ENCODE results near the gene CDKN1C.

The CDKN1C gene

GRCh38 chr11:2878782-2879181 is 6.8 kb downstream of the CDKN1C start:
- TF ChIP-seq, protein P1, sequence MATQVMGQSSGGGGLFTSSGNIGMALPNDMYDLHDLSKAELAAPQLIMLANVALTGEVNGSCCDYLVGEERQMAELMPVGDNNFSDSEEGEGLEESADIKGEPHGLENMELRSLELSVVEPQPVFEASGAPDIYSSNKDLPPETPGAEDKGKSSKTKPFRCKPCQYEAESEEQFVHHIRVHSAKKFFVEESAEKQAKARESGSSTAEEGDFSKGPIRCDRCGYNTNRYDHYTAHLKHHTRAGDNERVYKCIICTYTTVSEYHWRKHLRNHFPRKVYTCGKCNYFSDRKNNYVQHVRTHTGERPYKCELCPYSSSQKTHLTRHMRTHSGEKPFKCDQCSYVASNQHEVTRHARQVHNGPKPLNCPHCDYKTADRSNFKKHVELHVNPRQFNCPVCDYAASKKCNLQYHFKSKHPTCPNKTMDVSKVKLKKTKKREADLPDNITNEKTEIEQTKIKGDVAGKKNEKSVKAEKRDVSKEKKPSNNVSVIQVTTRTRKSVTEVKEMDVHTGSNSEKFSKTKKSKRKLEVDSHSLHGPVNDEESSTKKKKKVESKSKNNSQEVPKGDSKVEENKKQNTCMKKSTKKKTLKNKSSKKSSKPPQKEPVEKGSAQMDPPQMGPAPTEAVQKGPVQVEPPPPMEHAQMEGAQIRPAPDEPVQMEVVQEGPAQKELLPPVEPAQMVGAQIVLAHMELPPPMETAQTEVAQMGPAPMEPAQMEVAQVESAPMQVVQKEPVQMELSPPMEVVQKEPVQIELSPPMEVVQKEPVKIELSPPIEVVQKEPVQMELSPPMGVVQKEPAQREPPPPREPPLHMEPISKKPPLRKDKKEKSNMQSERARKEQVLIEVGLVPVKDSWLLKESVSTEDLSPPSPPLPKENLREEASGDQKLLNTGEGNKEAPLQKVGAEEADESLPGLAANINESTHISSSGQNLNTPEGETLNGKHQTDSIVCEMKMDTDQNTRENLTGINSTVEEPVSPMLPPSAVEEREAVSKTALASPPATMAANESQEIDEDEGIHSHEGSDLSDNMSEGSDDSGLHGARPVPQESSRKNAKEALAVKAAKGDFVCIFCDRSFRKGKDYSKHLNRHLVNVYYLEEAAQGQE (IDR thresholded peaks at IDR 0.05; ENCODE audit: insufficient read depth in 1 of 2, low read depth in 2 of 2, low read length in 2 of 2), result no peak
- TF ChIP-seq POLR2AphosphoS5 (IDR thresholded peaks at IDR 0.05; ENCODE audit: low read depth, low read length) (no peak), SIN3A (IDR thresholded peaks at IDR 0.05; ENCODE audit: borderline replicate concordance, insufficient read depth, low read length) (no peak), FOXP2 (optimal IDR thresholded peaks at IDR 0.05; ENCODE audit: borderline replicate concordance, extremely low read depth, extremely low read length, insufficient read depth) (no peak), TAF1 (IDR thresholded peaks at IDR 0.05; ENCODE audit: borderline replicate concordance, insufficient read depth, low read length) (no peak)

- TF ChIP-seq SIN3A (IDR thresholded peaks at IDR 0.05; ENCODE audit: borderline replicate concordance, insufficient read depth, low read length) (no peak), TAF1 (IDR thresholded peaks at IDR 0.05; ENCODE audit: borderline replicate concordance, insufficient read depth, low read length) (no peak), POLR2AphosphoS5 (IDR thresholded peaks at IDR 0.05; ENCODE audit: low read depth, low read length) (no peak), FOXP2 (optimal IDR thresholded peaks at IDR 0.05; ENCODE audit: borderline replicate concordance, extremely low read depth, extremely low read length, insufficient read depth) (no peak)
- TF ChIP-seq, protein P1 (IDR thresholded peaks at IDR 0.05; ENCODE audit: insufficient read depth in 1 of 2, low read depth in 2 of 2, low read length in 2 of 2), result no peak
Measured at GRCh38 chr11:2877474-2877873, 8.1 kb downstream of the CDKN1C start.

- no peak for TF ChIP-seq FOXP2 (optimal IDR thresholded peaks at IDR 0.05; ENCODE audit: borderline replicate concordance, extremely low read depth, extremely low read length, insufficient read depth)
- TF ChIP-seq, protein P1 (IDR thresholded peaks at IDR 0.05; ENCODE audit: insufficient read depth in 1 of 2, low read depth in 2 of 2, low read length in 2 of 2), result no peak
- no peak for TF ChIP-seq SIN3A (IDR thresholded peaks at IDR 0.05; ENCODE audit: borderline replicate concordance, insufficient read depth, low read length)
- no peak for TF ChIP-seq TAF1 (IDR thresholded peaks at IDR 0.05; ENCODE audit: borderline replicate concordance, insufficient read depth, low read length)
- TF ChIP-seq POLR2AphosphoS5 (IDR thresholded peaks at IDR 0.05; ENCODE audit: low read depth, low read length), result no peak
Measured at GRCh38 chr11:2874963-2875362, 10.6 kb downstream of the CDKN1C start.

DNA sequence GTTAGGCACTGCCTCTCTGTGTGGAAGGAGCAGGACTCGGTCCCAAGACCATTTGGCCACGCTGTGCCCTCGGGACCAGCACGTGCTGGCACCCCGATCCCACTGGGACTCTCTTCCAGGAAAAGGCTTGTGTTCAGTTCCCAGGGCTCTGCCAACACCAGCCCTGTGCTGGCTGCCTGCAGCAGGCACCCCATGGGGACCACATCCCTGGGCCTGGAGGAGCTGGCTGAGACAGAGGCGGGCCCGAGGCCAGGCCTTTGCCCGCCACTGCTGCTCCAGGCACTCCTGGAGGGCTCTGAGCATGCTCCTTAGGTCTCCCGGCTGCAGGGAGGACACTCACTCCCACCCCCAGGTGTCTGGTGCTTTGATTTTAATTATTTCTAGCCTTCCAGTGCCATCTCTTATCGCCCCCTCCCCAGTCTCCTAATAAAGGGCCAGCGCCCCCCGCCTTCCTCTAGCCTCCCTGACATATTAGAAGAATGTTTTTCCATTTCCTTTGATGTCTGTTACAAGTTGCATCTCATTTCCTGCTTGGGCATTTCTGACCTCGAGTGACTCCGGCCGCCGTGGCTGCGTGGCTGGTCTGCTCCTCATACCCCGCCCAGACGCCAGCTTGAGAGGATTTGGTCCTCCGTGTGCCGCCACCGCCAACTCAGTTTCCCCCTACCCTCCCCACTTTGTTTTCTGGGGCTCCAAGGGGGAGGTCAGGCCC is 14.4 kb downstream of the CDKN1C start:
- no peak for TF ChIP-seq POLR2AphosphoS5 (IDR thresholded peaks at IDR 0.05; ENCODE audit: low read depth, low read length)
- TF ChIP-seq, protein P1 (IDR thresholded peaks at IDR 0.05; ENCODE audit: insufficient read depth in 1 of 2, low read depth in 2 of 2, low read length in 2 of 2), result no peak
- no peak for TF ChIP-seq TAF1 (IDR thresholded peaks at IDR 0.05; ENCODE audit: borderline replicate concordance, insufficient read depth, low read length)
- TF ChIP-seq FOXP2 (optimal IDR thresholded peaks at IDR 0.05; ENCODE audit: borderline replicate concordance, extremely low read depth, extremely low read length, insufficient read depth), result no peak
- no peak for TF ChIP-seq SIN3A (IDR thresholded peaks at IDR 0.05; ENCODE audit: borderline replicate concordance, insufficient read depth, low read length)
